Peyer's patch (tissue), 4 donors: ENCODE measurements around the gene PIWIL4.

Source experiments
- CTCF ChIP-seq, 6 experiments: fragments of 450-650 bp in 4 of 6; fragments of 200-600 bp in 2 of 6; sonication (generic) in 1 of 6; IDR thresholded peaks; one replicate each; pipeline ENCODE4 v1.5.1; 2017 to 2019; ENCODE audit warnings: antibody characterized with exemption in 6 of 6, mild to moderate bottlenecking in 3 of 6, moderate library complexity in 1 of 6
- POLR2A ChIP-seq, 2 donors: fragments of 450-650 bp; IDR thresholded peaks; one replicate each; pipeline ENCODE4 v1.5.1; 2017; ENCODE audit warnings: antibody characterized with exemption in 2 of 2, mild to moderate bottlenecking in 2 of 2, moderate library complexity in 2 of 2

GRCh38 chr11:94664346-94664745 lies 97.2 kb downstream of the PIWIL4 start:
- no peak for TF ChIP-seq CTCF (IDR thresholded peaks at IDR 0.05)
- TF ChIP-seq POLR2A (IDR thresholded peaks at IDR 0.05): no peak
